Muscle layer of duodenum (tissue), 2 donors: ENCODE measurements around the gene DOCK7.

ENCODE experiments used
- H3K27ac ChIP-seq: one replicate; pipeline ENCODE4 v1.7.0; 2013; ENCODE audit warnings: mild to moderate bottlenecking, low read length
- H3K27me3 ChIP-seq: one replicate; pipeline ENCODE4 v1.7.0; 2013; ENCODE audit warnings: low read depth, mild to moderate bottlenecking, control low read depth, low read length
- H3K36me3 ChIP-seq, 2 donors: one replicate each; pipeline ENCODE4 v1.7.0; 2013; ENCODE audit warnings: low read length in 2 of 2, control low read depth in 1 of 2, mild to moderate bottlenecking in 1 of 2; ENCODE audit not compliant: insufficient read depth in 2 of 2, control insufficient read depth in 1 of 2
- H3K4me1 ChIP-seq, 2 donors: one replicate each; pipeline ENCODE4 v1.7.0; 2013; ENCODE audit warnings: low read length in 2 of 2, mild to moderate bottlenecking in 2 of 2, control low read depth in 1 of 2, moderate library complexity in 1 of 2; ENCODE audit not compliant: insufficient read depth in 2 of 2, control insufficient read depth in 1 of 2
- H3K4me3 ChIP-seq, 2 donors: one replicate each; pipeline ENCODE4 v1.7.0; 2013; ENCODE audit warnings: low read length in 2 of 2, low read depth in 1 of 2, mild to moderate bottlenecking in 1 of 2
- H3K9me3 ChIP-seq, 2 donors: one replicate each; pipeline ENCODE4 v1.7.0; 2013; ENCODE audit warnings: low read length in 2 of 2, control low read depth in 1 of 2, mild to moderate bottlenecking in 1 of 2; ENCODE audit not compliant: control insufficient read depth in 1 of 2
- donor health status: healthy.

Gene DOCK7

GRCh38 chr1:62439652-62440371 is 248.4 kb downstream of the DOCK7 start:
- Histone ChIP-seq H3K9me3 (no peaks in the 10 kb centered on the region), H3K36me3 (peaks cover 11 to 14% of the 10 kb centered on the region in 2 donors), H3K4me1 (peaks cover 10 to 13% of the 10 kb centered on the region in 2 donors), H3K27ac (no peak overlapping the region), H3K27me3 (no peaks in the 10 kb centered on the region), H3K4me3 (no peak overlapping the region)

DNA sequence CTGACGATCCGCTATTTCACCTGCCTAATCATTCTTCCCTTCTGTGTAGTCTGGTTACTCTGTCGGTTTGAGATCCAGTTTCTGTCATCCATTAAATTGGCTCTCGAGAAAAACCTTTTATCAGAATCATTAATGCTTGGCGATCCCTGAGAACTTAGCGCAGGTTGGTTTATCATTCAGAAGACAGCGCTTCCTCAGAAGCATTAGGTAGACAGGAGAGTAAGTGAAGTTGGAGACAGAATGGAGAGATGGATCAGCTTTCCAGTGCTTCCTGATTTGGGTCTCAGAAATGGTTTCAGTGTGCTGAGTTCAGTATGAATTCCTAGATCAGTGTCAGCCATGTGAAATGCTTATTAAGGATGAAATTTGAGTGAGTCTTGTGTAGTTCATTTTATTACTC is 250.0 kb downstream of the DOCK7 start:
- H3K4me3 ChIP-seq = peak overlapping the region; percentile 74 to 91
- H3K27ac ChIP-seq = peak overlapping the region; percentile 93
- no peaks in the 10 kb centered on the region for H3K9me3 ChIP-seq
- H3K27me3 ChIP-seq = no peaks in the 10 kb centered on the region
- peaks cover 10 to 13% of the 10 kb centered on the region in 2 donors for H3K4me1 ChIP-seq
- peaks cover 8 to 10% of the 10 kb centered on the region in 2 donors for H3K36me3 ChIP-seq

- Histone ChIP-seq H3K9me3 (no peaks in the 10 kb centered on the region), H3K4me1 (peaks cover 10 to 13% of the 10 kb centered on the region in 2 donors), H3K4me3 (peak overlapping the region; percentile 74 to 91), H3K36me3 (peaks cover 7 to 8% of the 10 kb centered on the region in 2 donors), H3K27ac (peak overlapping the region; percentile 93), H3K27me3 (no peaks in the 10 kb centered on the region)
Observed at GRCh38 chr1:62437273-62437940, 250.8 kb downstream of the DOCK7 start.

GRCh38 chr1:62436466-62437272 is 251.5 kb downstream of the DOCK7 start, which contains the start of gene USP1:
Gene USP1, plus strand, starts transcription at chr1:62437049. Its CDS starts 2,819 bp downstream, at chr1:62439868.
- H3K27ac ChIP-seq = peak within 1 kb of the TSS; percentile 93
- H3K4me1 ChIP-seq = peaks cover 10 to 13% of the 10 kb centered on the region in 2 donors
- H3K27me3 ChIP-seq = no peaks in the 10 kb centered on the region
- peak within 1 kb of the TSS; percentile 74 to 91 for H3K4me3 ChIP-seq
- no peaks in the 10 kb centered on the region for H3K9me3 ChIP-seq
- H3K36me3 ChIP-seq = peaks cover 5 to 7% of the 10 kb centered on the region in 2 donors

- H3K4me3 ChIP-seq = peak overlapping the region; percentile 74 to 91
- H3K27ac ChIP-seq = peak overlapping the region; percentile 93
- no peaks in the 10 kb centered on the region for H3K27me3 ChIP-seq
- no peaks in the 10 kb centered on the region for H3K9me3 ChIP-seq
- peaks cover 0 to 7% of the 10 kb centered on the region in 2 donors for H3K36me3 ChIP-seq
- peaks cover 10 to 13% of the 10 kb centered on the region in 2 donors for H3K4me1 ChIP-seq
Observed at GRCh38 chr1:62436039-62436465, 252.1 kb downstream of the DOCK7 start.

DNA sequence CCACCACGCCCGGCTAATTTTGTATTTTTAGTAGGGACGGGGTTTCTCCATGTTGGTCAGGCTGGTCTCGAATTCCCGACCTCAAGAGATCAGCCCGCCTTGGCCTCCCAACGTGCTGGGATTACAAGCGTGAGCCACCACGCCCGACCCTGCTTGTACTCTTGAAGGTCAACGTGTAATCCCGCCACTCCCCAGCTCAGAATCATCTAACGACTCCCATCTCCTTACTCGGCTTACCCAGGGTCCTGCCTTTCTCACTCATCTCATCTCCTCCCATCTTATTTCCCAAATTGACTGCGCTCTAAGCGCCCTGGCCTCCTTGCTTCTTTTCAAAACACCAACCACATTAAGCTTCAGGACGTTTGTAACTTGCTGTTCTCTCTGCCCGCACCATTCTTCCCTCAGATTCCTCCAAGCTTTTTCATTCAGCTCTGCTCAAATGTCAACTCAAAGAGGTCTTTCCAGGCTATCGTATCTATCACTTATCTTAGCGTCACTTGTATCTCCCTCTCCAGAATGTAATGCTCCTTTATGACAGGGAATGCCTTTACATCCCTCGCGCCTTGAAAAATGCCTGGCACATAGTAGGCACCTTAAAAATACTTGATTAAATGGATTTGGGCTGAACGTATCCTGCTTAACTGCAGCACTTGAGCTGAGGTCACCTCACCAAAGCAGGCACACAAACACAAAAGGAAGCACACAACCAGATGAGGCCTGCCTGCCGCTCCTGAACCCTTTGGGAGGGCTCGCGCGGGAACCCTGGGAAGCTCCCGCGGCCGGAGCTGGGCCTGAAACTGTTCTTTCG is 252.8 kb downstream of the DOCK7 start:
- H3K36me3 ChIP-seq = peaks cover 0 to 7% of the 10 kb centered on the region in 2 donors
- peak overlapping the region; percentile 93 for H3K27ac ChIP-seq
- peaks cover 10 to 13% of the 10 kb centered on the region in 2 donors for H3K4me1 ChIP-seq
- no peaks in the 10 kb centered on the region for H3K9me3 ChIP-seq
- H3K4me3 ChIP-seq = peak overlapping the region; percentile 74 to 91
- H3K27me3 ChIP-seq = no peaks in the 10 kb centered on the region

- no peak overlapping the region for H3K4me3 ChIP-seq
- no peak overlapping the region for H3K27ac ChIP-seq
- no peaks in the 10 kb centered on the region for H3K9me3 ChIP-seq
- peaks cover 6 to 13% of the 10 kb centered on the region in 2 donors for H3K4me1 ChIP-seq
- no peaks in the 10 kb centered on the region for H3K27me3 ChIP-seq
- peaks cover 0 to 7% of the 10 kb centered on the region in 2 donors for H3K36me3 ChIP-seq
Observed at GRCh38 chr1:62434618-62435001, 253.6 kb downstream of the DOCK7 start.

DNA sequence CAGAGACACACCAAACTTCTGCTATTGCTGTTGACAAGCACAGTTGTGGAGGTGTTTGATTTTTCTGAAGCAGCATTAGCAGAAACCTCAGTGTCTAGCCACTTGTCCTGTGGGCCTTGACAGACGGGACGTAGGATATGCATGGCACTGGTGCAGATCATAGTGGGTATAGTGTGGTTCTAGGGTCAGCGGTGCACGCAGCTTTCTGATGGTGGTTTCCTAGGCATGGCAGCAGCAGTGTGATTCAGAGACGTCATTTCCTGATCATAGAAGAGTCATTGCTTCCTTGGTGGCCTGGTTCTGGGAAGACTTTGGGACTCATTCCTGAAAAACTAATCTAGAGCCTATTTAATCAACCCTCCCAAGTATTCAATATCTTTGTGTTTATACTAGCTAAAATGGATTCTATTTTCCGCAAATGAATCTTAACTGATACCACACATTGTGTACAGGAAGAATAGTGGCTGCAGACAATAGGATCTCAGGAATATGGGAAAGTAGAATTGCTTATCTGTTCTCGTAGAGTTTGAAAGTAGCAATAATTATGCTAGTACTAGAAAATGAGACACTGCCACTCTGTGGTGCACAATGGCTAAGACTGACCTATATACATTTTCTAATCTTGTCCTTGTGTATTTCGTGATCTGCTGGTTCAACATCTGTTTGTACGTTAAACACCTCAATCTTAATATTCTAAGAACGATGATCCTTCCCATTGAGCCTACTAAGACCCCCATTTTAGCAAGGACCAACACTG is 254.1 kb downstream of the DOCK7 start:
- H3K4me1 ChIP-seq = peaks cover 4 to 13% of the 10 kb centered on the region in 2 donors
- no peaks in the 10 kb centered on the region for H3K27me3 ChIP-seq
- H3K4me3 ChIP-seq = no peak overlapping the region
- peaks cover 0 to 7% of the 10 kb centered on the region in 2 donors for H3K36me3 ChIP-seq
- no peaks in the 10 kb centered on the region for H3K9me3 ChIP-seq
- no peak overlapping the region for H3K27ac ChIP-seq

- Histone ChIP-seq H3K4me3 (no peak overlapping the region), H3K27me3 (no peaks in the 10 kb centered on the region), H3K4me1 (no peaks in the 10 kb centered on the region), H3K36me3 (no peaks in the 10 kb centered on the region), H3K9me3 (no peaks in the 10 kb centered on the region), H3K27ac (no peak overlapping the region)
Observed at GRCh38 chr1:62429581-62429980, 258.6 kb downstream of the DOCK7 start.

DNA sequence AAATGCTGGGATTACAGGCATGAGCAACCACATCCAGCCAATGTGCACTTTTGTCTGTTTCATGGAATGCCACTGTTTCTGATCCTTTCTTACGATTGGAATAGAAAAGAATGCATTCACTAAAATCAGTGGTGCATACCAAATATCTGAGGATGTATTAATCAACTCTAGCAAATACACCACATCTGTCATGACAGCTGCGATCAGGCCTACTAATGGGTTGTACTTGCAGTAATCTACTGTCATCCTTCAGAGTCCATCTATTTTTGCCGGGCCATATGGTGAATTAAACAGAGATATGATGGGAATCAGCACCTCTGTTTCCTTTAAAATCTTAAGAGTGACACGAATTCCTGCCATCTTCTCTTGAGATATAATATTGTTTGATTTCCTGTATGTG is 259.8 kb downstream of the DOCK7 start:
- H3K36me3 ChIP-seq = no peaks in the 10 kb centered on the region

More for the DNA sequence above, 259.8 kb downstream of the DOCK7 start:
- H3K4me1 ChIP-seq = no peaks in the 10 kb centered on the region
- H3K27ac ChIP-seq = no peak overlapping the region
- H3K4me3 ChIP-seq = no peak overlapping the region
- no peaks in the 10 kb centered on the region for H3K9me3 ChIP-seq
- H3K27me3 ChIP-seq = no peaks in the 10 kb centered on the region
